SK-N-SH (cell line): ENCODE results near the gene DNTT. TPM values are rescaled to one million over a fixed set of nuclear protein-coding genes. Genes with fewer than 3 reads are reported as not detected.

Experiments
- CTCF ChIA-PET: fragments of 300-600, 350-600 bp; formaldehyde crosslinking; extraction: SDS; loops from one replicate; lab custom pipeline; 2021; lab: Yijun Ruan, JAX
- POLR2A ChIA-PET: fragments of 350-600 bp; sonication (Branson Sonifier 250); formaldehyde crosslinking; extraction: SDS; loops from one replicate; lab custom pipeline; 2020; ENCODE audit warnings: antibody characterized with exemption, inconsistent platforms; lab: Yijun Ruan, JAX
- DNase-seq: peaks from one replicate; pipeline ENCODE4 v3.0.0; 2012
- H2AFZ ChIP-seq: fragments of 200-600 bp; sonication (generic); 2 replicates; pipeline ENCODE4 v1.8.1; 2016; ENCODE audit warnings: antibody characterized with exemption, mild to moderate bottlenecking, low read depth
- H3F3A ChIP-seq: fragments of 200-600 bp; sonication (generic); replicated peaks from 2 replicates; pipeline ENCODE3; 2016; ENCODE audit warnings: antibody characterized with exemption, mild to moderate bottlenecking; ENCODE audit not compliant: insufficient read depth
- H3K27ac ChIP-seq, 2 experiments: fragments of 200-500 bp in 1 of 2; fragments of 200-600 bp in 1 of 2; sonication (Bioruptor generic) in 1 of 2; sonication (generic), shearing (Covaris generic) in 1 of 2; 2 replicates each; pipeline versions ENCODE4 v1.5.1 to v1.6.1; 2014 to 2016; ENCODE audit warnings: low read depth in 2 of 2, inconsistent platforms in 1 of 2, low read length in 1 of 2, mild to moderate bottlenecking in 1 of 2, mixed read lengths in 1 of 2
- H3K27me3 ChIP-seq: fragments of 200-600 bp; sonication (generic), shearing (Covaris generic); 2 replicates; pipeline ENCODE4 v1.6.1; 2016; ENCODE audit warnings: mixed run types; ENCODE audit not compliant: insufficient read depth
- H3K36me3 ChIP-seq, 2 experiments: fragments of 200-500 bp in 1 of 2; fragments of 200-600 bp in 1 of 2; sonication (Bioruptor generic) in 1 of 2; sonication (generic) in 1 of 2; replicated peaks in 1 of 2; 2 replicates each; pipeline versions ENCODE3 to v1.5.1; 2014 to 2016; ENCODE audit warnings: low read length in 1 of 2, mild to moderate bottlenecking in 1 of 2; ENCODE audit not compliant: insufficient read depth in 2 of 2, control insufficient read depth in 1 of 2
- H3K4me1 ChIP-seq, 2 experiments: fragments of 200-500 bp in 1 of 2; fragments of 200-600 bp in 1 of 2; sonication (Bioruptor generic) in 1 of 2; sonication (generic), shearing (Covaris generic) in 1 of 2; 2 replicates each; pipeline versions ENCODE4 v1.5.1 to v1.6.1; 2014 to 2016; ENCODE audit warnings: low read depth in 1 of 2, low read length in 1 of 2, mixed run types in 1 of 2; ENCODE audit not compliant: insufficient read depth in 2 of 2, control insufficient read depth in 1 of 2
- H3K4me2 ChIP-seq: fragments of 200-600 bp; sonication (generic), shearing (Covaris generic); 2 replicates; pipeline ENCODE4 v1.6.1; 2017; ENCODE audit warnings: mixed run types
- H3K4me3 ChIP-seq, 2 experiments: fragments of 200-500 bp in 1 of 2; fragments of 200-600 bp in 1 of 2; sonication (Bioruptor generic) in 1 of 2; sonication (generic), shearing (Covaris generic) in 1 of 2; 2 replicates each; pipeline versions ENCODE4 v1.5.1 to v1.8.1; 2014 to 2016; ENCODE audit warnings: low read depth in 2 of 2, inconsistent platforms in 1 of 2, low read length in 1 of 2, mild to moderate bottlenecking in 1 of 2, mixed read lengths in 1 of 2, moderate library complexity in 1 of 2
- H3K79me2 ChIP-seq: fragments of 200-600 bp; sonication (generic); 2 replicates; pipeline ENCODE4 v1.8.1; 2017; ENCODE audit warnings: mild to moderate bottlenecking; ENCODE audit not compliant: insufficient read depth
- H3K9ac ChIP-seq: fragments of 200-600 bp; sonication (generic); 2 replicates; pipeline ENCODE4 v1.6.1; 2017; ENCODE audit warnings: mixed run types
- H3K9me2 ChIP-seq: fragments of 200-600 bp; sonication (generic); 2 replicates; pipeline ENCODE4 v1.6.1; 2017; ENCODE audit warnings: mixed run types
- H3K9me3 ChIP-seq: fragments of 200-600 bp; sonication (generic); 2 replicates; pipeline ENCODE4 v1.6.1; 2017; ENCODE audit warnings: mixed run types, mild to moderate bottlenecking, moderate library complexity
- H4K20me1 ChIP-seq: fragments of 200-600 bp; sonication (generic); 2 replicates; pipeline ENCODE4 v1.6.1; 2017; ENCODE audit warnings: mild to moderate bottlenecking, mixed run types; ENCODE audit not compliant: insufficient read depth
- FOSL2 ChIP-seq: IDR thresholded peaks from 2 replicates; pipeline ENCODE4 v1.4.0; 2012; ENCODE audit warnings: low read depth, mild to moderate bottlenecking, moderate library complexity, borderline replicate concordance
- JUND ChIP-seq: IDR thresholded peaks from 2 replicates; pipeline ENCODE4 v1.4.0; 2012
- MEF2A ChIP-seq: IDR thresholded peaks from 2 replicates; pipeline ENCODE4 v1.4.0; 2012; ENCODE audit warnings: low read depth, borderline replicate concordance
- MXI1 ChIP-seq: IDR thresholded peaks from 2 replicates; pipeline ENCODE4 v1.6.1; 2012; ENCODE audit warnings: mild to moderate bottlenecking, low read depth, low read length, improper control_type of control experiment
- NFIC ChIP-seq: IDR thresholded peaks from 2 replicates; pipeline ENCODE4 v1.4.0; 2012; ENCODE audit warnings: borderline replicate concordance
- PBX3 ChIP-seq: IDR thresholded peaks from 2 replicates; pipeline ENCODE4; 2012
- RXRA ChIP-seq: IDR thresholded peaks from 2 replicates; pipeline ENCODE4 v1.4.0; 2012; ENCODE audit warnings: low read depth, mild to moderate bottlenecking, borderline replicate concordance
- TAF1 ChIP-seq: IDR thresholded peaks from 2 replicates; pipeline ENCODE4 v1.6.1; 2012; ENCODE audit warnings: low read depth, mild to moderate bottlenecking, low read length, moderate library complexity, borderline replicate concordance
- USF2 ChIP-seq: fragments of 150-350 bp; IDR thresholded peaks from 2 replicates; pipeline ENCODE4 v1.6.1; 2017; ENCODE audit warnings: antibody characterized with exemption, low read length, low read depth, borderline replicate concordance
- WGBS: methylation state at CpG from one replicate; pipeline ENCODE4 v1.1.6; 2017; ENCODE audit warnings: low lambda C conversion rate; 5-methylcytosine and 5-hydroxymethylcytosine counted together
- polyA plus RNA-seq, 3 experiments: library from polyadenylated mRNA; depleted of rRNA; stranded (reverse); fragments of >200 nt; gene quantifications; 2 replicates each; pipeline ENCODE4 v1.2.3, GENCODE V29; 2012
- TF ChIP-seq, protein P1 (sequence below): fragments of 150-350 bp; IDR thresholded peaks from 2 replicates; pipeline ENCODE4 v1.6.1; 2016; ENCODE audit warnings: mild to moderate bottlenecking, low read depth, low read length
- TF ChIP-seq, protein P2 (sequence below): IDR thresholded peaks from 2 replicates; pipeline ENCODE4 v1.4.0; 2012; ENCODE audit warnings: low read depth

Gene DNTT
- polyA plus RNA-seq, 1 of the 3 experiments (the other 2 are of a cell fraction): not detected

GRCh38 chr10:96267234-96267705 lies 37.0 kb upstream of the DNTT start:
- no peaks in the 10 kb centered on the region for H3K36me3 ChIP-seq
- no peaks in the 10 kb centered on the region for H3K4me1 ChIP-seq
- no peaks in the 10 kb centered on the region for H4K20me1 ChIP-seq
- no peaks in the 10 kb centered on the region for H3F3A ChIP-seq
- no peaks in the 10 kb centered on the region for H3K79me2 ChIP-seq
- H3K4me3 ChIP-seq: no peak overlapping the region
- H2AFZ ChIP-seq: no peak overlapping the region
- no peaks in the 10 kb centered on the region for H3K9me2 ChIP-seq
- TF ChIP-seq NFIC (no peak), JUND (no peak), USF2 (no peak), RXRA (no peak), MXI1 (no peak), PBX3 (no peak), MEF2A (no peak)
- H3K4me2 ChIP-seq: no peak overlapping the region
- no peaks in the 10 kb centered on the region for H3K9me3 ChIP-seq
- no peak for DNase-seq
- H3K9ac ChIP-seq: no peak overlapping the region
- WGBS: 16% methylated on average over 4 of the region's 4 CpGs
- POLR2A ChIA-PET: no interaction called here
- H3K27me3 ChIP-seq: peaks cover 5% of the 10 kb centered on the region; the same call in 1 of the 2 replicates
- CTCF ChIA-PET: interaction anchor here (2.1 kb wide), 1 partner anchor 38 kb away, joined by 10 read pairs; no protein-coding TSS in a partner anchor
- no peak overlapping the region for H3K27ac ChIP-seq

- H3K36me3 ChIP-seq: no peaks in the 10 kb centered on the region
- H3K79me2 ChIP-seq: no peaks in the 10 kb centered on the region
- H3K9me3 ChIP-seq: no peaks in the 10 kb centered on the region
- TF ChIP-seq, protein P1, sequence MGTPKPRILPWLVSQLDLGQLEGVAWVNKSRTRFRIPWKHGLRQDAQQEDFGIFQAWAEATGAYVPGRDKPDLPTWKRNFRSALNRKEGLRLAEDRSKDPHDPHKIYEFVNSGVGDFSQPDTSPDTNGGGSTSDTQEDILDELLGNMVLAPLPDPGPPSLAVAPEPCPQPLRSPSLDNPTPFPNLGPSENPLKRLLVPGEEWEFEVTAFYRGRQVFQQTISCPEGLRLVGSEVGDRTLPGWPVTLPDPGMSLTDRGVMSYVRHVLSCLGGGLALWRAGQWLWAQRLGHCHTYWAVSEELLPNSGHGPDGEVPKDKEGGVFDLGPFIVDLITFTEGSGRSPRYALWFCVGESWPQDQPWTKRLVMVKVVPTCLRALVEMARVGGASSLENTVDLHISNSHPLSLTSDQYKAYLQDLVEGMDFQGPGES: no peak
- TF ChIP-seq FOSL2: no peak
- no peak for TF ChIP-seq TAF1
- TF ChIP-seq, protein P2, sequence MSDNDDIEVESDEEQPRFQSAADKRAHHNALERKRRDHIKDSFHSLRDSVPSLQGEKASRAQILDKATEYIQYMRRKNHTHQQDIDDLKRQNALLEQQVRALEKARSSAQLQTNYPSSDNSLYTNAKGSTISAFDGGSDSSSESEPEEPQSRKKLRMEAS: no peak
- no peak for TF ChIP-seq MXI1
- no peak for DNase-seq
- ChIA-PET CTCF (interaction anchor here (2.1 kb wide), 1 partner anchor 39 kb away, joined by 10 read pairs; no protein-coding TSS in a partner anchor), POLR2A (no interaction called here)
- H2AFZ ChIP-seq: no peak overlapping the region
- H3K4me2 ChIP-seq: no peak overlapping the region
- no peak overlapping the region for H3K4me3 ChIP-seq
- H4K20me1 ChIP-seq: no peaks in the 10 kb centered on the region
- peaks cover 5% of the 10 kb centered on the region; the same call in 1 of the 2 replicates for H3K27me3 ChIP-seq
- H3K27ac ChIP-seq: no peak overlapping the region
- no peaks in the 10 kb centered on the region for H3K9me2 ChIP-seq
- no peak overlapping the region for H3K9ac ChIP-seq
- H3F3A ChIP-seq: no peaks in the 10 kb centered on the region
- no peaks in the 10 kb centered on the region for H3K4me1 ChIP-seq
- 29% methylated on average over 2 of the region's 2 CpGs for WGBS
Observed at GRCh38 chr10:96268341-96268909, 35.8 kb upstream of the DNTT start.
